ENCODE data around the gene KCNK4. TPM values are rescaled to one million over a fixed set of nuclear protein-coding genes. Genes with fewer than 3 reads are reported as not detected.

Gene KCNK4
- total RNA-seq, 1 donor from 2014 or later = 0.44 TPM

DNA sequence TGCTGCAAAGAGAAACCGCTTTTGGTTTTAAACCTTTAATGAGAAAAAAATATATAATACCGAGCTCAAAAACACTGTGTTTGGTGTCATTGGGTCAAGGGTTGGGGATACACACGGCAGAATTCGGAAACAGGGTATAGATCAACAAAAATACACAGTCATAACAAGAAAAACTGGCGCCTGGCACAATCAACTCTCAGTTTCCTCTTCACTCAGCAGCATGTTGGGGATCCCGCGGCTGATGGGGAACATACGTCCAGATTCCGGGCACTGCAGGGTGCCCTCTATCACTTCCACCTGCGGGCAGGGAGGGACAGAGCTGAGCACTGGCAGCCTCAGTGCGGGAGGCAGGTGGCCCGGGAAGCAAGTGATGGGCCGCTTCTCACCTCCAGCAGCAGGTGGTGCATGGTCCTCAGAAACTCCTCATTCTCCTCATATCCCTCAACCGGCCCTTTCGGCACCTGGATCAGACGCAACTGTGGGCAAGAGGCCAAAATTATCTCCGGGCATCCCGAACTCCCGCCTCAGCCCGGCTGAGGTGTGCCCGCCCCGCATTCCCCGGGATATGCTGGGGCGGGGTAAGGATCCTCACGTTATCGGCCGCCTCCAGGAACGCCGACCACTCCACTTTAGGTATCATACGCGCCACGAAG lies 25.7 kb downstream of the KCNK4 start:
- POLR2A ChIA-PET = interaction anchor here (0.6 to 4.9 kb wide), 31 partner anchors 10 to 1951 kb away, joined by 3 to 94 read pairs (median 8); partner anchors contain the start of genes CATSPERZ, CCDC88B, ESRRA and FERMT3
- ATAC-seq (ENCODE audit: low read depth) (peak; percentile 4), DNase-seq (peak; percentile 42)
- intact Hi-C loops (cut with micrococcal nuclease) = loop anchor here (1.0 to 5.0 kb wide), 8 partner anchors 11 to 426 kb away; partner anchors contain the start of genes DNAJC4, ESRRA, GPR137 and NAA40
- peak overlapping the region; percentile 99 for H3K27ac Mint-ChIP-seq
- H3K27me3 Mint-ChIP-seq = no peaks in the 10 kb centered on the region
- peaks cover 29% of the 10 kb centered on the region for H3K4me1 Mint-ChIP-seq
- no peaks in the 10 kb centered on the region for H3K9me3 Mint-ChIP-seq
- peaks cover 58% of the 10 kb centered on the region for H3K36me3 Mint-ChIP-seq (ENCODE audit: low read depth)
- H3K4me3 Mint-ChIP-seq = peak overlapping the region; percentile 94
- TF ChIP-seq, protein P1, sequence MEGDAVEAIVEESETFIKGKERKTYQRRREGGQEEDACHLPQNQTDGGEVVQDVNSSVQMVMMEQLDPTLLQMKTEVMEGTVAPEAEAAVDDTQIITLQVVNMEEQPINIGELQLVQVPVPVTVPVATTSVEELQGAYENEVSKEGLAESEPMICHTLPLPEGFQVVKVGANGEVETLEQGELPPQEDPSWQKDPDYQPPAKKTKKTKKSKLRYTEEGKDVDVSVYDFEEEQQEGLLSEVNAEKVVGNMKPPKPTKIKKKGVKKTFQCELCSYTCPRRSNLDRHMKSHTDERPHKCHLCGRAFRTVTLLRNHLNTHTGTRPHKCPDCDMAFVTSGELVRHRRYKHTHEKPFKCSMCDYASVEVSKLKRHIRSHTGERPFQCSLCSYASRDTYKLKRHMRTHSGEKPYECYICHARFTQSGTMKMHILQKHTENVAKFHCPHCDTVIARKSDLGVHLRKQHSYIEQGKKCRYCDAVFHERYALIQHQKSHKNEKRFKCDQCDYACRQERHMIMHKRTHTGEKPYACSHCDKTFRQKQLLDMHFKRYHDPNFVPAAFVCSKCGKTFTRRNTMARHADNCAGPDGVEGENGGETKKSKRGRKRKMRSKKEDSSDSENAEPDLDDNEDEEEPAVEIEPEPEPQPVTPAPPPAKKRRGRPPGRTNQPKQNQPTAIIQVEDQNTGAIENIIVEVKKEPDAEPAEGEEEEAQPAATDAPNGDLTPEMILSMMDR (IDR thresholded peaks at IDR 0.05) = no peak
- CTCF ChIA-PET = interaction anchor here (0.5 to 4.2 kb wide), 17 partner anchors 12 to 407 kb away, joined by 3 to 138 read pairs (median 11); partner anchors contain the start of genes CATSPERZ, CCDC88B, ESRRA and FERMT3

DNA sequence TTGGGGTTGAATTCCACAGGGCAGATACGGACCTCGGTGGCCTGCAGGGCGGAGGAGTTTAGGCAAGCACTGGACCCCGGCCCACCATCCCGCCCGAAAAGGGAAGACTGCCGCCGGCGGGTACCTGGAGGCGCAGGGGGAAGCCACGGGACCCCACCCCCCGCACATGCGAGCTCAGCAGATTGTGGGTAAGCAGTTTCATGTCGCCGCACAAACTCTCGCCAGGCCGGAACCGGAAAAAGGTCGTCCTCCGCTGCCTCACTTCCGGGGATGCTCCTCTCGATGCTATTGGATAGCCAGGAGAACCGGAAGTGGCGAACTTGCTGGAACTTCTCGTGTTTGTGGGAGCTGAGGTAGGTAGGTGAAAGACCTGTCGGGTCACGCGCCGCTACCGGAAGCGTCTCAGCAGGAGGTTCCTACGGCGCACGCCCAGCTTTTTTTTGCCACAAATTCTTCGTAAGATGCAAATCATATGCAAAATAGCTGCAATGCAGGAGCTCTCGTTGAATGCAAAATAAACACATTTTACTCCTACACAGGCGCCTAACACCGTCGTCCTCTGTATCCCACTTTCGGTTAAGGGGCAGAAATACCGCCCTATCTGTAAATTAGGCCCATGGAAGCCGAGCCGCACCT lies 26.3 kb downstream of the KCNK4 start, which contains the start of gene TRMT112:
Gene TRMT112, minus strand, starts transcription at position 235 of the 636 bp plus-strand sequence. Its CDS starts 33 bp downstream, at position 202.
- CTCF ChIA-PET = interaction anchor here (0.8 to 4.2 kb wide), 22 partner anchors 10 to 407 kb away, joined by 3 to 138 read pairs (median 7); partner anchors contain the start of genes BAD, CATSPERZ, CCDC88B and ESRRA
- peak within 1 kb of the TSS; percentile 94 for H3K4me3 Mint-ChIP-seq
- no peaks in the 10 kb centered on the region for H3K27me3 Mint-ChIP-seq
- DNase-seq = peak; percentile 74
- peak; percentile 63 for ATAC-seq (ENCODE audit: low read depth)
- peak within 1 kb of the TSS; percentile 99 for H3K27ac Mint-ChIP-seq
- H3K9me3 Mint-ChIP-seq = no peaks in the 10 kb centered on the region
- intact Hi-C loops (cut with micrococcal nuclease) = loop anchor here (1.0 to 5.0 kb wide), 8 partner anchors 12 to 425 kb away; partner anchors contain the start of genes DNAJC4, ESRRA, GPR137 and NAA40
- TF ChIP-seq, protein P1 (IDR thresholded peaks at IDR 0.05) = no peak
- peaks cover 29% of the 10 kb centered on the region for H3K4me1 Mint-ChIP-seq
- peaks cover 57% of the 10 kb centered on the region for H3K36me3 Mint-ChIP-seq (ENCODE audit: low read depth)
- POLR2A ChIA-PET = interaction anchor here (0.5 to 4.9 kb wide), 42 partner anchors 8 to 1950 kb away, joined by 3 to 94 read pairs (median 5); partner anchors contain the start of genes C11orf98, CCDC88B, CSKMT and ESRRA

DNA sequence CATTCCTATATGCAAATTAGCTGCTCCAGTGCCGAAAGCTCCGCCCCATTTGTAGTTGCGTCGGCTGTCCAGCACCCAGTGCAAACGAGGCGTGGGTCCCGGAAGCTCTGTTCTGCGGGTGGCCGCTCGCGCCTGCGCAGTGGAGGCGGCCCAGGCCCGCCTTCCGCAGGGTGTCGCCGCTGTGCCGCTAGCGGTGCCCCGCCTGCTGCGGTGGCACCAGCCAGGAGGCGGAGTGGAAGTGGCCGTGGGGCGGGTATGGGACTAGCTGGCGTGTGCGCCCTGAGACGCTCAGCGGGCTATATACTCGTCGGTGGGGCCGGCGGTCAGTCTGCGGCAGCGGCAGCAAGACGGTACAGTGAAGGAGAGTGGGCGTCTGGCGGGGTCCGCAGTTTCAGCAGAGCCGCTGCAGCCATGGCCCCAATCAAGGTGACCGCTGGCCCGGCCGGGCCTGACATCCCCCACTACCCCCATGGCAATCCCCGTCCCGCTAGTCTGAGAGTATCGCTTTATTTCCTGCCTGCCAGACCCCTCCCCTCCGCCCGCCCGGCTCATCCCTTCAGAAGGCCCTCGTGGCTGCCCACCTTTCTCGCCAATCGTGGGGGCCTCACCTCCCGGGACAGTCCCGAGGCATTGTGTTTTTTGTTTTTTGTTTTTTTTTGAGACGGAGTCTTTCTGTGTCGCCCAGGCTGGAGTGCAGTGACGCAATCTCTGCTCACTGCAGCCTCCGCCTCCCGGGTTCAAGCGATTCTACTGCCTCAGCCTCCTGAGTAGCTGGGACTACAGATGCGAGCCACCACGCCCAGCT lies 27.1 kb downstream of the KCNK4 start, which contains the start of gene PRDX5:
Gene PRDX5, plus strand, starts transcription at position 161 of the 805 bp plus-strand sequence. Its CDS starts 95 bp downstream, at position 256.
- peak within 1 kb of the TSS; percentile 94 for H3K4me3 Mint-ChIP-seq
- TF ChIP-seq, protein P1 (IDR thresholded peaks at IDR 0.05) = no peak
- DNase-seq (peak; percentile 91), ATAC-seq (ENCODE audit: low read depth) (peak; percentile 81)
- H3K27ac Mint-ChIP-seq = peak within 1 kb of the TSS; percentile 99
- peaks cover 23% of the 10 kb centered on the region for H3K4me1 Mint-ChIP-seq
- POLR2A ChIA-PET = interaction anchor here (0.5 to 4.9 kb wide), 47 partner anchors 9 to 1950 kb away, joined by 3 to 94 read pairs (median 5); partner anchors contain the start of genes C11orf98, CCDC88B, CSKMT and ESRRA
- intact Hi-C loops (cut with micrococcal nuclease) = loop anchor here (1.0 to 5.0 kb wide), 14 partner anchors 13 to 424 kb away; partner anchors contain the start of genes CCDC88B, DNAJC4, ESRRA and GPR137
- H3K36me3 Mint-ChIP-seq (ENCODE audit: low read depth) = peaks cover 50% of the 10 kb centered on the region
- CTCF ChIA-PET = interaction anchor here (0.8 to 4.2 kb wide), 22 partner anchors 9 to 406 kb away, joined by 3 to 138 read pairs (median 7); partner anchors contain the start of genes BAD, CATSPERZ, CCDC88B and ESRRA
- no peaks in the 10 kb centered on the region for H3K9me3 Mint-ChIP-seq
- no peaks in the 10 kb centered on the region for H3K27me3 Mint-ChIP-seq

DNA sequence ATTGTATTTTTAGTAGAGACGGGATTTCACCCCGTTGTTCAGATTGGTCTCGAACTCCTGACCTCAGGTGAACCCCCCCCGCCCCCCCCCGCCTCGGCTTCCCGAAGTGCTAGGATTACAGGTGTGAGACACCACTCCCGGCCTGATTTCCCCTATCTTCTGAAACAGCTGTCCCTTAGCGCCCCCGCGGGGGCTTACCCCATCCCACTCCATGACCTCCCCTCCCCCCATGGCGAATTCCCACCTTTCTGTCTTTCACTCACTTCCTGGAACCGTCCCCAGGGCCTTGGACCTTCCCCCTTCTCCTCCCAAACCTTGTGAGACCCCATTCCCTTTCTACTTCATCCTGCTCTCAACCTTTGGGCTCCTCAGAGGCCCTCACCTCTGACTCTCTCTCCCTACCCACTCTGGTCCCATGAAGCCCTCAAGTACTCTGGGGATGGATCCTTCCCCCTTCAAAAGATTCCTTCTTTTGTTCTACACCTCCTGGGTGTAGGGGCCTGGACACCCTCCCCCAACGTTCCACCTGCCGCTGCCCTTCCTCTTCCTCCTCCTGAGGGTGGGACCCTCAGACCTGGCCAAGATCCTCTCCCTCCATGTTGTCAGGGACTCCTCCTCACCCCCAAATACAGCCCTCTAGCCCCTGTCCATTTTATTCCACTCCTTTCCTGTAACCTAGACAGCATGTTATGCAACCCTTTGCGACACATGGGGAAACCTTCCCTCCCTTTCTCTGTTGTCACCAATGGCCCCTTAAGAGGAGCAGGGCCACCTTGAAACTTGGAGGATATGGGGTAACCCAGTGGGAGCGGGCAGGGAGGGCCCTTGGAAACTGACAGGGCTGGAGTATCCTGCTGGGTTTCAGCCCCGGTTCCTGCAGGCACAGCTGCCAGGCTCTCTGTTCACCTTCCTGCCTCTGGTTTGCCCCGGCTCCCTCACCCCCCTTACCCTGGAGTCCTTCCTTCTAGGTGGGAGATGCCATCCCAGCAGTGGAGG lies 28.0 kb downstream of the KCNK4 start:
- intact Hi-C loops (cut with micrococcal nuclease) = loop anchor here (1.0 to 5.0 kb wide), 9 partner anchors 12 to 423 kb away; partner anchors contain the start of genes CCDC88B, DNAJC4, NAA40 and NRXN2
- ChIA-PET POLR2A (interaction anchor here (0.6 to 4.9 kb wide), 15 partner anchors 12 to 1352 kb away, joined by 3 to 94 read pairs (median 8); partner anchors contain the start of genes CCDC88B, ESRRA and FERMT3), CTCF (interaction anchor here (1.0 to 4.2 kb wide), 7 partner anchors 12 to 370 kb away, joined by 3 to 138 read pairs (median 27); partner anchors contain the start of gene ESRRA)
- no peaks in the 10 kb centered on the region for H3K27me3 Mint-ChIP-seq
- TF ChIP-seq, protein P1 (IDR thresholded peaks at IDR 0.05) = no peak
- peak overlapping the region; percentile 94 for H3K4me3 Mint-ChIP-seq
- no peak for DNase-seq
- H3K36me3 Mint-ChIP-seq (ENCODE audit: low read depth) = peaks cover 45% of the 10 kb centered on the region
- ATAC-seq (ENCODE audit: low read depth) = no peak
- H3K9me3 Mint-ChIP-seq = no peaks in the 10 kb centered on the region
- peaks cover 23% of the 10 kb centered on the region for H3K4me1 Mint-ChIP-seq
- H3K27ac Mint-ChIP-seq = peak overlapping the region; percentile 99
